Stimulated activated CD8-positive, alpha-beta memory T cell treated with anti-CD3 and anti-CD28 coated beads, Interleukin-2, amount 100 ng/mL, for 48 hours (primary cell): ENCODE measurements around the gene MEGF11.

Experiments used
- DNase-seq, 2 donors: peaks; one replicate each; pipeline ENCODE4 v3.0.0-alpha.2; 2020; ENCODE audit warnings: low read depth in 2 of 2

The MEGF11 gene

GRCh38 chr15:66066005-66066404, 187.5 kb downstream of the MEGF11 start:
- no peak for DNase-seq

GRCh38 chr15:66065325-66065724, 188.2 kb downstream of the MEGF11 start:
- no peak for DNase-seq

GRCh38 chr15:66063147-66063546, 190.4 kb downstream of the MEGF11 start:
- DNase-seq: no peak

- no peak for DNase-seq
These were observed 196.5 kb downstream of the MEGF11 start for GRCh38 chr15:66057089-66057488.

- DNase-seq: no peak
These were observed 199.6 kb downstream of the MEGF11 start for GRCh38 chr15:66053991-66054390.

- no peak for DNase-seq
These were observed 201.7 kb downstream of the MEGF11 start for GRCh38 chr15:66051833-66052232.

- no peak for DNase-seq
These were observed 203.3 kb downstream of the MEGF11 start for GRCh38 chr15:66050264-66050663.

- no peak for DNase-seq
These were observed 204.2 kb downstream of the MEGF11 start for GRCh38 chr15:66049353-66049752.

GRCh38 chr15:66047321-66048024, 206.1 kb downstream of the MEGF11 start:
- no peak for DNase-seq

GRCh38 chr15:66046751-66047150, 206.8 kb downstream of the MEGF11 start:
- no peak for DNase-seq

GRCh38 chr15:66046326-66046725, 207.2 kb downstream of the MEGF11 start:
- DNase-seq: no peak

- no peak for DNase-seq
These were observed 208.0 kb downstream of the MEGF11 start for GRCh38 chr15:66045542-66045941.

GRCh38 chr15:66044837-66045236, 208.7 kb downstream of the MEGF11 start:
- DNase-seq: no peak

GRCh38 chr15:66043264-66043663, 210.3 kb downstream of the MEGF11 start:
- DNase-seq: no peak

GRCh38 chr15:66042624-66043023, 210.9 kb downstream of the MEGF11 start:
- DNase-seq: no peak

GRCh38 chr15:66041276-66041675, 212.3 kb downstream of the MEGF11 start:
- no peak for DNase-seq

GRCh38 chr15:66040211-66040892, 213.2 kb downstream of the MEGF11 start:
- DNase-seq: no peak

- no peak for DNase-seq
These were observed 214.3 kb downstream of the MEGF11 start for GRCh38 chr15:66039117-66039871.

- DNase-seq: no peak
These were observed 215.0 kb downstream of the MEGF11 start for GRCh38 chr15:66038387-66039116.

GRCh38 chr15:66036859-66037258, 216.7 kb downstream of the MEGF11 start:
- no peak for DNase-seq

GRCh38 chr15:66035901-66036300, 217.6 kb downstream of the MEGF11 start:
- DNase-seq: no peak

- DNase-seq: no peak
These were observed 220.4 kb downstream of the MEGF11 start for GRCh38 chr15:66033143-66033542.
